Activated CD4-positive, CD25-positive, alpha-beta regulatory T cell treated with anti-CD3 and anti-CD28 coated beads, Interleukin-2, amount 50 U/mL, for 16 hours (primary cell): Measurements from ENCODE around the gene PTPRN2.
"Not testable (repeated sequence)": the region's sequence is repeated elsewhere in the genome, so short reads cannot be mapped to it uniquely, and the experiment has no call there.

Source experiments
- DNase-seq: peaks from one replicate; pipeline ENCODE4 v3.0.0-alpha.2; 2020; ENCODE audit warnings: low read depth, low spot score

The PTPRN2 gene

GRCh38 chr7:158469396-158470051 is 118.1 kb downstream of the PTPRN2 start:
- no peak for DNase-seq

- DNase-seq = no peak
These were observed 118.8 kb downstream of the PTPRN2 start for GRCh38 chr7:158468700-158469296.

- no peak for DNase-seq
These were observed 119.4 kb downstream of the PTPRN2 start for GRCh38 chr7:158468181-158468580.

GRCh38 chr7:158467562-158467961 is 120.1 kb downstream of the PTPRN2 start:
- DNase-seq = no peak

DNA sequence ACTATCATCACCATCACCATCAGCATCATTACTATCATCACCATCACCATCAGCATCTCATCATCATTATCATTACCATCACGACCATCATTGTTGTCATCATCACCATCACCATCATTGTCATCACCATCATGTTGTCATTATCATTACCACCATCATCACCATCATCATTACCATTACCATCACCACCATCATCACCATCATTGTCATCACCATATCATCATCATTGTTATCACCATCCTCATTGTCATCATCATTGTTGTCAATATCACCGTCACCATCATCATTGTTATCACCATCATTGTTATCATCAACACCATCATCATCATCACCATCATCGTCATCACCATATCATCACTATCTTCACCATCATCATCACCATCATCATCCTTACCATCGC is 124.3 kb downstream of the PTPRN2 start:
- no peak for DNase-seq

DNA sequence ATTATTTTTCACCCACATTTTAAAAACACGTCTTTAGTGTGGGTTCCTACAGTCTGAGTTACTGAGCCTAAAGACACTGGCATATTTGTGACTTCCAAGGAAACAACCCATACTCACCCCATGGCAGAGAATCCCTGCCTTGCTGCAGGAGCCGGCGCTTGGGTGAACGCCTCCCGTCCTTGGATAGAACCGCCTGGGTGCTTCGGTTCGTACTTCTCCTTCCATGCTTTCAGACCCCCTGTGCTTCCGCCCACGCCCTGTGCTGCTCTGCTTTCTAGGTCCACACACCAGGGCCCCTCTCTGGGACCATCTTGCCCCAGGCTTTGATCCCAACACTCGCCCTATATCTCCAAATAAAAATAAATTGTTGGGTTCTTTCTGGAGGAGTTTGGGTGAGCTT is 125.8 kb downstream of the PTPRN2 start:
- DNase-seq = no peak

GRCh38 chr7:158460665-158461064 is 127.0 kb downstream of the PTPRN2 start:
- DNase-seq = no peak

GRCh38 chr7:158458716-158459282 is 128.8 kb downstream of the PTPRN2 start:
- no peak for DNase-seq

DNA sequence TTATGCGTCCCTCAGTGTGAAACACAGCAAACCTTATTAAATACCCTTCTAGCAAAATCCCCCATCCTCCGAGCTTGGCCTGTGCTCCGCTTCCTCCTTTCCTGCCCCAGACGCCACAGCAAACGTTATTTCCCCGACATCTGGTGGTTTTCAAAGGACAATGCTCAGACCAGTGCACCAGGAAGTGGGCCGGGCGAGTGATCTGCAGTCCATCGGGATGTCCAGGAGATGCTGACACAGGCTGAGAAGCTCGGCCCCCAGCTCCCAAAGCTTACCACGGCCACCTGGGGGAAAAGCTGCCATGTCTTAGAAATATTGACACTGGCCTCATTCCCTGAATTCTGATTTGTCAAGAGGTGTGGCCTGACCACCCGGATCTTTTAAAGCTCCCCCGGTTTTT is 129.5 kb downstream of the PTPRN2 start:
- no peak for DNase-seq

DNA sequence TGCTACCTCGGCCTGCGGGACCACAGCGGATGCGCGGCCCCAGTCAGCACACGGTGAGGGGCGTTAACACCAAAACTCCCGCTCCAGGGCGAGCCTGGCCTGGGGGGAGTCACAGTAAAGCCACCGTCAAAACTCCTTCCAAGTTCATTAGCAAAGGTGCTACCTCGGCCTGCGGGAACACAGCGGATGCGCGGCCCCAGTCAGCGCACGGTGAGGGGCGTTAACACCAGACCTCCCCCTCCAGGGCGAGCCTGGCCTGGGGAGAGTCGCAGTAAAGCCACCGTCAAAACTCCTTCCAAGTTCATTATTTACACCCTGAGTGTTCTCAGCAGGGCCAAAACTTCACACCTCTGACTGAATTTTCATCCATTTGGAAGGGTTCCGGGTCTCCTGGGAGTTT is 130.0 kb downstream of the PTPRN2 start:
- DNase-seq = not testable (repeated sequence)

- no peak for DNase-seq
These were observed 133.0 kb downstream of the PTPRN2 start for GRCh38 chr7:158454631-158455030.

- DNase-seq = no peak
These were observed 134.0 kb downstream of the PTPRN2 start for GRCh38 chr7:158453663-158454062.

DNA sequence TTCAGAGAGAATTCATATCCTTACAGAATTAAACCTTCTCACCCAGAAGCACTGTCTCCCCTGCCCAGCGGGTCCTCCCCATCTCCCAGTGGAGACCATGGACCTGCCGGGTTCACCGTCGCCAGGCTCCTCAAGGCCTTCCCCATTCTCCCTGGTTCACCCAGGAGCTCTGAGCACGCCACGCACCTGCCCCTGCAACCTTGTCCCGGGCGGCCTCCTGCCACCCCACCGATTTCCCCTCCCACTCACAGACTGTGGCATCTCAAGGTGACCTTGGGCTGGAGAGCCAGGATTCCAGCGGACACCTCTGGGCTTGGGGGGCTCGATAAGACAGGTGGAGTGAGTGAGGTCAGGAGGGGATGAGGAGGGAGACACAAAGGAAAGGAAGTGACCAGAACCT is 135.3 kb downstream of the PTPRN2 start:
- no peak for DNase-seq

DNA sequence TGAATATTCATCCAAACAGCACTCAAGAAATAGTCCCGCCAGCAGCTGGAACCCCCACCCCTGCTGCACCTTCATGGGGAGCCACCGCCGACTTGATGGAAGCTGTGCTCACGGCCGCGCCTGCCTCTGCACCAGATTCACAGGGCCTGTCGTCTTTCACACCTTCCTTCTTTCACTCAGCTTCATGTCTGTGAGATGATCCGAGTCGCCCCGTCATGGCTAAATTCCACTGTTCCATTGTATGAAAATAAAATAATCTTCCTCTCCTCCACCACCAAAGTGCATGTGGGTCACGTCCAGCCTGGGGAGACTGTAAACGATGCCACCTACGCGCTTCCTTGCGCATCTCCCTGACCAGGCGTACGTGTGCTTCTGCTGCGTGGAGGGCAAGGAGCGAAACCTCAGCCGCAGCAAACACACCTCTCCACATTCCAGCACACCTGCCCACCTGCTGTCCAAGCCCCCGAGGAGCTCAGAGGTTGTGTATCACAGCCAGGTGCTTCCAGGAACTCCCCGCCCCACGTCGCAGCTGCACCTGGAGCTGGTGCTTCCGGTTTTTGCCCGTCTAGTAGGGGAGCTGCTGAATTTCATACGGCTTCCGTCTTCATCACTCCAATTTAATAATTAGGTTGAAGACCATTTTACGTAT is 137.0 kb downstream of the PTPRN2 start:
- no peak for DNase-seq

- no peak for DNase-seq
These were observed 137.7 kb downstream of the PTPRN2 start for GRCh38 chr7:158449942-158450341.

- no peak for DNase-seq
These were observed 138.4 kb downstream of the PTPRN2 start for GRCh38 chr7:158449266-158449665.

DNA sequence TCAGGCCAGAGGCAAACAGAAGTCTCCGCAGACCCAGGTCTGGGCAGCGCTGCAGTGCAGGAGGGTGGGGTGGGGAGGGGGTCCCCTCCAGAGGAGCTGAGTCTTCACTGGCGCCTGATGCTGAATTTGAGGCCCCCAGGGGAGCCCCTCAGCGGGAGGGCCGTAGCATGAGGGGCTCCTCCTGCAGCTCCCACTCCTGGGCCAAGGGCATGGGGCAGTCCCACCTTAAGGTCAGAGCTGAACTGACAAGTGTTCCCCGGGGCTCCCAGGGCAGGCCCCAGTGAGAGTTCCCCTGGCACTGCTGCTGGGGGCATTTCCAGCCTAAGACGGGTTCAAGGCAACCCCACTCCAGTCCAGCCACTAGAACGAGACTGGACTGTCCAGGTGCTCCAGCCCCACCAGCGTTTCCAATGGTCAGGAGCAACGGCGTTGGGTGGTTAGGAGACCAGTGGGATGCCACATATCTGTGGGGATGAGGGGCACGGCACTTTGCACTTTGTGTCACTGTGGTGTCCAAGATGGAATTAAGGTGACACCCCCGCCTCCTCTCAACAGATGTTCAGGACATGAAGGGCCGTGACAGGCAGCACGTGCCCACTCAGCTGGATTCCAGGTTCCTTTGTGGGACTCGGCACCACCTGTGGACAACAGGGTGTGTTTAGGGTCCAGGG is 139.1 kb downstream of the PTPRN2 start:
- DNase-seq = no peak

DNA sequence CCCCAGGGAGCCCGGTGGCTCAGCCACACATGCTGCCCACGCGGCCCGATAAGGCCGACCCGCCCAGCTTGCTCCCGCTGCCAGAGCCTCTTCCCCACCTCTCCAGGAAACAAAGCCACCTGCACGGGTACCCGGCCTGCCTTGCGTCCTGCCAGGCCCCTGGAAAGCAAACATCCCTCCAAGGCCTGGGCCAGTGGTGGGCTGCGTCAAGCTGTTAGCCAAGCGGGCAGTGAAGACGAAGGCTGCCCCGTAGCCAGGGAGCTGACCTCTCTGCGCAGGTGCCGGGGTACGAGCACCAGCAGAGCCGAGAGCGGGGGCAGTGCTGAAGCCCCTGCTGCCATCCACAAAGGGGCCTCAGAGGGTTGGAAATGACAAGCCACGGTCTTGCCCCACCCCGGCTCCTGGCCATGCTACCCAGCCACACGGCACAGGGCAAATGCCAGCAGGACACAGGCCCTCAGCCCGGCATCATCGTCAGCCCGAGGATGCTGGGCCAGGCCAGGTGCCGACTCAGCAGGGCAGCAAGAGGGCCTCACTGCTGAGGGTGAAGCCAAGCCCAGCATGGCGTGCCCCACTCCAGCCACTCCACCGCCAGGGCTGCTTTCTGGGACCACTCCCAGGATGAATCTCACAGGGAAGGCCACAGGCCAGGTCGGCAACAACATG is 140.0 kb downstream of the PTPRN2 start:
- DNase-seq = no peak

DNA sequence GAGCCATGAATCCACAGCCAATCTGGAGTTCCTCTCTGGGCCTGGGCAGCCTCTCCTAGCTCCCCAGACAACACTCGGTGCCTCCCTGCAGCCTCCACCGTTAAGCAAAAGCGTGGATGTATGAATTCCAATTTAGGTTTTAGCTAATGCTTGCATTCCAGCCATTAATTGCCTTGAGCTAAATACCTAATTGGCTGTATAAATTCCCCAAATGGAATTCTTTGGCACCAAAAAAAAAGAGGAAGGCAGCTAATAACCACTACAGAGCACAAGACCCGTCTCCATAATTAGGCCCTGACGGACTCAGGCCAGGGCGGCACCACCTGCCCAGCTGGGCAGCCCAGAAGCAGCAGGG is 140.5 kb downstream of the PTPRN2 start:
- no peak for DNase-seq

DNA sequence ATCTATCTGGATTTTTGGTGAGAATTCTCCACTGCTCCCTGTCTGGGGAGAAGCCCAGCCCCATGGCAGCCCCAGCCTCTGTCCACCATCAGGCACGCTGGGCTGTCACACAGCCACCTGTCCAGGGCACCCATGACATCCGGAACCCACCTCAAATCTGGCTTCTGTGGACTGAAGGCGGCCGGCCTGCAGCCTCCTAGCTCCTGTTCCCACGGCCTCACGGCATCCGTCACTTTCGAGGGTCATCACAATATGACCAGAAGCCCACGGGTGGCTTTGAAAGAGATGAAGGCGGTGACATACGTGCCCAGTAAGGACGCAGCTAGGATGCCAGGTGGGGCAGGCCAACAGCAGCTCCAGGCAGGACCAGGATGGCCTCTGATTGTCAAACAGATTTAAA is 140.9 kb downstream of the PTPRN2 start:
- DNase-seq = no peak

GRCh38 chr7:158446281-158446680 is 141.3 kb downstream of the PTPRN2 start:
- no peak for DNase-seq
